Measurements from ENCODE around the gene ZNRF3.
"Not testable (repeated sequence)": the region's sequence is repeated elsewhere in the genome, so short reads cannot be mapped to it uniquely, and the experiment has no call there.

The ZNRF3 gene

DNA sequence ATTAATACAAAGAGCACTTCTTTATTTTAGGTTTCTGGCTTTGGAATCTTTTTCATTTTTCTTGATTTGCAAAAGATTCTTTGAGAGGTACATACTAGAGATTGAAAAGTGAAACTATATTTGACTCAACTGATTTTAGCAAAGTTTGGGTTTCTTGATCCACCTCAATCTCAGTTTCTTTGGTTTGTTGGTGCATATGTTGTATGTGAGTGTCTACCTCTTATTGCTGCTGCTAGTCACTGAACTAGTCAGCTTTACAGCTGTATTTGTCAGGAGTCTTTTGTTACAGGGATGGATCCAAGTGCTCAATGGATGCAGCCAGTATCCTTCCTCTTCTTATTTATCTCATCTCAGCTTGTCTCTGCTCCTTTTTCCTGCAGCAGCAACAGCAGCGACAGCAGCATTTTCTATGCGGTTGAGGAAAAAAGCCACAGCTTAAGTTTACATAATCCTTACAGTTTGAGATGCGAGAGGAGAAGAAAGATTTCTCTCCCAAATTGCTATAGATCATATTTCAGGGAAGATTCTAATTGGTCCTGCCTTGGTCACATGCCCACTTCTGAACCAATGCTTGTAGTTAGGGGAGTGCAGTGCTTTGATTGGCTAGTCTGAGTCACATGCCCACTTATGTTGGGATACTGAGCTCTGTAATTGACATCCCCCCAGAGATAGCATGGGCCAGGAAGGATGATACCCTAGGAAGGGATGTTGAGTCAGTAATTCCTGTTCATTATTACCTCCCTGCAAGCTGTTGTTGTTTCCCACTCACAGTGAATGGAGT lies 10.0 kb upstream of the ZNRF3 start:
- ATAC-seq: no peak
- Mint-ChIP-seq H3K27me3 (no peaks in the 10 kb centered on the region), H3K4me1 (peaks cover 7% of the 10 kb centered on the region), H3K9me3 (no peaks in the 10 kb centered on the region), H3K36me3 (ENCODE audit: low read depth) (no peaks in the 10 kb centered on the region), H3K27ac (no peak overlapping the region), H3K4me3 (no peak overlapping the region)
- no peak for DNase-seq

DNA sequence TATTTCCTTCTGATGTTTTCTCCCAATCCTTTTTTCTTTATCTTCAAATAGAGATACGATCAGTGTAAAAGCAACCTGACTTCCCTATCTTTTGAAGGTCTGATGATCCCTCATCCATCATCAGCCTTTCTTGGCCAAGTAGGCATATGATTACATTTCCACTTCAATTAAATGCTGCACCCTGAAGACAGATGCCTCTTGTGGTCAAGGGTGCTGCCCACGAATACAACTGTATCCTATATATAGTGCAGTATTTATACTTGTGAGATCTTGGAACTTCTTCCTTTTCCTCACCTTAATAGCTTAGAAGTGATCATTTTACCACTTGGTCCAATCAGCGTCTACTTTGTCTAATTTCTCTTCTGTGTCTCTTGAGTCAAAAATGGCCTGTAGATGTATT lies 9.3 kb upstream of the ZNRF3 start:
- ATAC-seq (no peak), DNase-seq (no peak)
- H3K27ac Mint-ChIP-seq: no peak overlapping the region
- no peaks in the 10 kb centered on the region for H3K27me3 Mint-ChIP-seq
- no peak overlapping the region for H3K4me3 Mint-ChIP-seq
- no peaks in the 10 kb centered on the region for H3K36me3 Mint-ChIP-seq (ENCODE audit: low read depth)
- no peaks in the 10 kb centered on the region for H3K9me3 Mint-ChIP-seq
- peaks cover 7% of the 10 kb centered on the region for H3K4me1 Mint-ChIP-seq

DNA sequence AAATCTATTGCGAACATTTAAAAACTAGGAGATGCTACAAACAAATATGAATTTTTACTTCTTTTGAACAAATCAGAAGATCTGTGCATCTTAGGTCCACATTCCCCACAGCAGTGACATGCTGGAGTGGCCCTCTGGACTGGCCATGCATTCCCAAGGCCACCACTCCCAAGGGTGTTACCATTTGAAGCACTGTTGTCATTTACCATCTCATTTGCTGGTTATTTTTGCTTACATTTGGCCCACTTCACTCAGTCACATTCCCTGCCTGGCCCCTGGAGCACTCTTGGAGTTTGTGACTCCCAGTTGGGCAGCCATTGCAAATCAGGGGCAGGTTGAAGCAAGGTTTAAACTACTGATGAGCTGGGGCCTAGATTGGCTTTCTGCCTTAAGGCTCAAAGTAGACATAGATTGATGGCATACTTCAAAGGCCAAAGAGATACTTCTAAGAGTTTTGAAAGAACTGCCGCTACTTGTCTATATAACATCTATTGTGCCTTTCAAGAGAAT lies 8.5 kb upstream of the ZNRF3 start:
- no peak overlapping the region for H3K27ac Mint-ChIP-seq
- H3K36me3 Mint-ChIP-seq (ENCODE audit: low read depth): no peaks in the 10 kb centered on the region
- ATAC-seq: no peak
- DNase-seq: no peak
- H3K9me3 Mint-ChIP-seq: no peaks in the 10 kb centered on the region
- no peaks in the 10 kb centered on the region for H3K27me3 Mint-ChIP-seq
- H3K4me1 Mint-ChIP-seq: peaks cover 9% of the 10 kb centered on the region
- H3K4me3 Mint-ChIP-seq: no peak overlapping the region

DNA sequence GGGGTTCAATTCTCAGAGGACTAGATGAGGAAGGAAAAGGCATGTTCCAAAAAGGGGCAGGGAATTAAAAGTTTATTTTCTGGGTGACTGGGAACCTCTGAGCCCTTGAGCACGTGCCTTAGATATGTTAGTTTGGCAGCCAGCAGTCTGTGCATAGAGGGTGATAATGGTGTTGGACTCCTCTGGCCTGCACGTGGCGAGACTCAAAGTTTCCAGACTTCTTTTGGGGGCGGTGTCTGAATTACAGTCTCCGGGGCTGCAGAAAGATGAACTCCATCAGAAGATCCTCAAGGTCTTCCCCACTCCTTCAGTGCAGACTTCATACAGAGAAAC lies 861 bp upstream of the ZNRF3 start:
- H3K4me3 Mint-ChIP-seq: peak overlapping the region; percentile 75
- peak overlapping the region; percentile 47 for H3K27ac Mint-ChIP-seq
- DNase-seq: peak; percentile 27
- H3K27me3 Mint-ChIP-seq: peaks cover 40% of the 10 kb centered on the region
- no peaks in the 10 kb centered on the region for H3K9me3 Mint-ChIP-seq
- H3K4me1 Mint-ChIP-seq: peaks cover 23% of the 10 kb centered on the region
- H3K36me3 Mint-ChIP-seq (ENCODE audit: low read depth): no peaks in the 10 kb centered on the region
- ATAC-seq: peak; percentile 26

GRCh38 chr22:28883657-28883916 lies 215 bp downstream of the ZNRF3 start:
- H3K27me3 Mint-ChIP-seq: peaks cover 47% of the 10 kb centered on the region
- no peaks in the 10 kb centered on the region for H3K36me3 Mint-ChIP-seq (ENCODE audit: low read depth)
- ATAC-seq (no peak), DNase-seq (no peak)
- H3K4me1 Mint-ChIP-seq: peaks cover 23% of the 10 kb centered on the region
- H3K27ac Mint-ChIP-seq: no peak overlapping the region
- H3K9me3 Mint-ChIP-seq: no peaks in the 10 kb centered on the region
- no peak overlapping the region for H3K4me3 Mint-ChIP-seq

DNA sequence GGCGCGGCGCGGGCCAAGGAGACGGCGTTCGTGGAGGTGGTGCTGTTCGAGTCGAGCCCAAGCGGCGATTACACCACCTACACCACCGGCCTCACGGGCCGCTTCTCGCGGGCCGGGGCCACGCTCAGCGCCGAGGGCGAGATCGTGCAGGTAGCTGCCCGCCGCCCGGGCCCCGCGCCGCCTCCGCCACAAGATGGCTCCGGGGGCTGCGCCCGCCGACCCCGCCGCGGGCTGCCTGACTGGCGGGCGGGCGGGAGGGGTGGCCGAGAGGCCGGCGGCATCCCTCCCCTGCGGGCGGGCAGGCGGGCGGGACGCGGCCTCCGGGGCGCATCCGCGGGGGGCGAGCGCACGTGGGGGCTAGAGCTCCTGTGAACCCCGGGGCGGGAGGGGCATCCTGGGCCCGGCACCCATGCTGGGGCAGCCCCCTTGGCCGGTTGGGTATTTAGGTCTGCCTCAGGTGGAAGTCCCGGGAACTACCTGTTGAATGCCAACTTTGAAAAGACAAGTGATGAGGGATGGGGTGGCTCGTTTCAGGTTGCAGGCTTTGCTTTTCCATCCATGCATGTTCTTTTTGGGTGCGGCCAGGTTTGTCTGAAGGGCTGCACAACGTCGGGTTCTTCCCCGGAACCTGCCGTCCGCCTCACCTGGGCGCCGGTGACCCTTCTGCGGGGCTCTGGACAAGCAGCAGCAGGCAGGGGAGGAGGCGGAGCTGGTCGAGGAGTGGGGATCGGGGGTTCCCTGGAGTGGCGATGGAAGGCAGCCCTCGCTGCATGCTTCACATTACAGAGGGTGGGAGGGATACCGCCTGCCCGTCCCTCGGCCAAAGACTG lies 760 bp downstream of the ZNRF3 start:
- DNase-seq (peak; percentile 33), ATAC-seq (peak; percentile 27)
- Mint-ChIP-seq H3K36me3 (ENCODE audit: low read depth) (no peaks in the 10 kb centered on the region), H3K9me3 (no peaks in the 10 kb centered on the region), H3K4me3 (peak overlapping the region; percentile 63), H3K4me1 (peaks cover 23% of the 10 kb centered on the region), H3K27me3 (peaks cover 48% of the 10 kb centered on the region), H3K27ac (no peak overlapping the region)

- Mint-ChIP-seq H3K4me3 (peak overlapping the region; percentile 63), H3K36me3 (ENCODE audit: low read depth) (no peaks in the 10 kb centered on the region), H3K4me1 (peaks cover 22% of the 10 kb centered on the region), H3K27me3 (peaks cover 50% of the 10 kb centered on the region), H3K27ac (peak overlapping the region; percentile 23), H3K9me3 (no peaks in the 10 kb centered on the region)
- ATAC-seq (no peak), DNase-seq (no peak)
Measured at GRCh38 chr22:28884747-28885350, 1.5 kb downstream of the ZNRF3 start.

GRCh38 chr22:28885939-28886338 lies 2.6 kb downstream of the ZNRF3 start:
- Mint-ChIP-seq H3K4me1 (peaks cover 20% of the 10 kb centered on the region), H3K27me3 (peaks cover 57% of the 10 kb centered on the region), H3K27ac (no peak overlapping the region), H3K4me3 (no peak overlapping the region), H3K9me3 (no peaks in the 10 kb centered on the region), H3K36me3 (ENCODE audit: low read depth) (no peaks in the 10 kb centered on the region)
- DNase-seq: no peak
- no peak for ATAC-seq

- not testable (repeated sequence) for DNase-seq; ATAC-seq; H3K9me3 Mint-ChIP-seq; H3K4me3 Mint-ChIP-seq; H3K36me3 Mint-ChIP-seq (ENCODE audit: low read depth); H3K27ac Mint-ChIP-seq
- peaks cover 20% of the 10 kb centered on the region for H3K4me1 Mint-ChIP-seq
- peaks cover 56% of the 10 kb centered on the region for H3K27me3 Mint-ChIP-seq
Measured at GRCh38 chr22:28886679-28887078, 3.3 kb downstream of the ZNRF3 start.

DNA sequence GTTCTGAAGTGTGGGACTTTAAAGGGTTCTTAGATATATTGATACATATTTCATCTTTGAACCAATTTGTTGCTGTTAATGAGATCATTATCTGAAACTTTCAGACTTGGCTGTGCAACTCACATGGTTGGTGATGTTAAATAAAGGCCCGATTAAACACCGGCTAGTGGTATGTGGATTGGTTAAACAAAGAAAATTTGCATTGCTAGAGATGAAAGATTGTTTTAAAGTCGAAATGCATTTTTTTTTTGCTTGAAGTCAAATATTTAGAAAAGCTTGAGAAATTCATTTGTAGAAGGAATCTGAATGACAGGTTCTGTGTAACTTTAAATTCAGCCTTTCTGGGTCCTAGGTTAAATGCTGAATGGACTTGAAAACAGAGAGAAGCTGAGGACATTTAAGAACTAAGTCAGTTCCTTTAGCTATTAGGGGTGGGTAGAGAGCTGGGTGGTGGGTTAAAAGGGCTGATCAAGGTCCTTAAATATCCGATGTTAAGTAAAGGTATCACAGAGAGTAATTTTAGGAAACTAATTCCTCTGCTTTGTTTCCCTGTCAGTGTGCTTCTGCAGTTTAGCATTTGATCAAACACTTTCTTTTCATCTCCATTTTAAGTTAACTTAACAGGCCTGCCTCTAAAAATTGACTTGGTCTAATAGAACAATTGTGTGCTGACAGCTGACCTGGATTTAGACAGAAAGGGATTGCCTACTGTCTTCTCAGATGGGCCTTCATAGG lies 4.5 kb downstream of the ZNRF3 start:
- Mint-ChIP-seq H3K27me3 (peaks cover 49% of the 10 kb centered on the region), H3K4me3 (no peak overlapping the region), H3K9me3 (no peaks in the 10 kb centered on the region), H3K27ac (no peak overlapping the region), H3K4me1 (peaks cover 19% of the 10 kb centered on the region), H3K36me3 (ENCODE audit: low read depth) (no peaks in the 10 kb centered on the region)
- no peak for ATAC-seq
- DNase-seq: no peak

DNA sequence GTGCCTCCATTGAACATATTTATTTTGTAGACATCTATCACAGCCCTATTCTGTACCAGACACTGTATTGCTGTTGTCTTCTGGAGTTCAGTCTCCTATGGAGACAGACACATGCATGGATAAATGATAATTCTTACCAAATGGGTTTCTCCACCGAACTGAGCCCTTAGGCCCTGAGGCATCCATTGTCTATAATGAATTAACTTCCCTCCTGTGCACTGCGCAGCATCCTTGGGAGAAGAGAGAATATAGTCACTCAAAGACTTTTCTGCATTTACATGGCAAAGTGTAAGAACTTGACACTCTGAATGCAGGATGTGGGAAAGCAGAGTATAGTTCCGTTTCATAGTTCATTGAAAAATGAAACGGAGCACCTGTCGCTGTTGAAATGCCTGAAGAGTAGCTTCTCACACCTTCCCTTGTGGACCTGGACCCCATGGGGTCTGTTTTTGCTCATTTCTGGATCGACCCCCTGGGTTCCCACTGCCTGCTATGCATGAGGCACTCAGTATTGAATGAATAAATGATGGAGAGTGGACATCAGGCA lies 6.2 kb downstream of the ZNRF3 start:
- Mint-ChIP-seq H3K4me3 (no peak overlapping the region), H3K27ac (no peak overlapping the region), H3K4me1 (peaks cover 15% of the 10 kb centered on the region), H3K27me3 (peaks cover 44% of the 10 kb centered on the region), H3K36me3 (ENCODE audit: low read depth) (no peaks in the 10 kb centered on the region), H3K9me3 (no peaks in the 10 kb centered on the region)
- DNase-seq: no peak
- no peak for ATAC-seq

- no peak for DNase-seq
- no peak overlapping the region for H3K27ac Mint-ChIP-seq
- H3K9me3 Mint-ChIP-seq: no peaks in the 10 kb centered on the region
- no peak for ATAC-seq
- peaks cover 29% of the 10 kb centered on the region for H3K27me3 Mint-ChIP-seq
- H3K4me1 Mint-ChIP-seq: peaks cover 10% of the 10 kb centered on the region
- H3K4me3 Mint-ChIP-seq: no peak overlapping the region
- no peaks in the 10 kb centered on the region for H3K36me3 Mint-ChIP-seq (ENCODE audit: low read depth)
Measured at GRCh38 chr22:28891156-28891733, 7.9 kb downstream of the ZNRF3 start.

DNA sequence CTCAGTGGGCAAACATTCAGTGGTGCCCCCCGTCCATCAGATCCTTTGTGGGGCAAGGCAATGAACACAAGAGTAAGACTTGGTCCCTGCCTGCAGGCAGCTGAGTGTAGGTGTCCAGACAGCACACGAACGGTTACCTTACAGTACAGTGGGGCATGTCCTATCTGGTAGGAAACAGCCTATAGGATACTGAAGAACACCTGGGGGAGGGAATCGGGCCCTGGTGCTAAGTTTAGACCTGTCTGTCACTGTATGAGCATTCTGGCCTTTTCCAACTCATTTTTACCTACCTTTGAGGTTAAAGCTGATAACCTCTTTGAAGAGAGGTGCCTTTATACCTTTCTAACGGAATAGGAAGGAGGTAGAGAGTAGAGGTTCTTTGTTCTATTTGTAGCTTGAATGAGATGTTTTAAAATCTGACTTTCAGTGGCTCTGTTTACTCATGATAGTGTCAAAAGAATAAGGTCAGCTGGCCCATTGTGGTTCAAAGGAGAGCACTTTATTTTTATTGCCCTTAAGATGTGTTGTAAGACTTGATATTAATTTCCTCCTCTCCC lies 8.9 kb downstream of the ZNRF3 start:
- Mint-ChIP-seq H3K27me3 (peaks cover 19% of the 10 kb centered on the region), H3K9me3 (no peaks in the 10 kb centered on the region), H3K4me3 (no peak overlapping the region), H3K27ac (no peak overlapping the region), H3K36me3 (ENCODE audit: low read depth) (no peaks in the 10 kb centered on the region), H3K4me1 (peaks cover 17% of the 10 kb centered on the region)
- DNase-seq: no peak
- ATAC-seq: no peak

DNA sequence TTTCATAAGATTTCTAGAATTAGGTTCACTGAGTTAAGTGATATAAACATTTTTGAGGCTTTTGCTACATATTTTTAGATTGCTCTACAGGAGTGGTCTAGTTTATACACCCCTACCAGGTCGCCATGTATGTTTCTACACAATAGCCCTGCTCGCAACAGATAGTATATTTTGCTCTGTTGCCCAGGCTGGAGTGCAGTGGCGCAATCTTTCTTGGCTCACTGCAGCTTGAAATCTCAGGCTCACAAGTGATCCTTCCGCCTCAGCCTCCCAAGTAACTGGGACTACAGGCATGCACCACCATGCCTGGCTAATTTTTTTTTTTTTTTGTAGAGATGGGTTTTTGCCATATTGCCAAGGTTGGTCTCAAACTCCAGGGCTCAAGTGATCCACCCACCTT lies 10.4 kb downstream of the ZNRF3 start:
- H3K27me3 Mint-ChIP-seq: peaks cover 9% of the 10 kb centered on the region
- no peak for DNase-seq
- no peak for ATAC-seq
- no peaks in the 10 kb centered on the region for H3K9me3 Mint-ChIP-seq
- H3K27ac Mint-ChIP-seq: no peak overlapping the region
- H3K36me3 Mint-ChIP-seq (ENCODE audit: low read depth): no peaks in the 10 kb centered on the region
- no peak overlapping the region for H3K4me3 Mint-ChIP-seq
- peaks cover 20% of the 10 kb centered on the region for H3K4me1 Mint-ChIP-seq
